ENCODE data around the gene HRAS.

- TF ChIP-seq, protein P1, sequence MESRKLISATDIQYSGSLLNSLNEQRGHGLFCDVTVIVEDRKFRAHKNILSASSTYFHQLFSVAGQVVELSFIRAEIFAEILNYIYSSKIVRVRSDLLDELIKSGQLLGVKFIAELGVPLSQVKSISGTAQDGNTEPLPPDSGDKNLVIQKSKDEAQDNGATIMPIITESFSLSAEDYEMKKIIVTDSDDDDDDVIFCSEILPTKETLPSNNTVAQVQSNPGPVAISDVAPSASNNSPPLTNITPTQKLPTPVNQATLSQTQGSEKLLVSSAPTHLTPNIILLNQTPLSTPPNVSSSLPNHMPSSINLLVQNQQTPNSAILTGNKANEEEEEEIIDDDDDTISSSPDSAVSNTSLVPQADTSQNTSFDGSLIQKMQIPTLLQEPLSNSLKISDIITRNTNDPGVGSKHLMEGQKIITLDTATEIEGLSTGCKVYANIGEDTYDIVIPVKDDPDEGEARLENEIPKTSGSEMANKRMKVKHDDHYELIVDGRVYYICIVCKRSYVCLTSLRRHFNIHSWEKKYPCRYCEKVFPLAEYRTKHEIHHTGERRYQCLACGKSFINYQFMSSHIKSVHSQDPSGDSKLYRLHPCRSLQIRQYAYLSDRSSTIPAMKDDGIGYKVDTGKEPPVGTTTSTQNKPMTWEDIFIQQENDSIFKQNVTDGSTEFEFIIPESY (IDR thresholded peaks at IDR 0.05), result no peak
- TF ChIP-seq CTCF (IDR thresholded peaks at IDR 0.05; ENCODE audit: low read depth, low read length, missing input control), result peak; percentile 52
Observed at GRCh38 chr11:554428-555226, 19.3 kb upstream of the HRAS start.

All from liver (tissue), 2 donors.